Neural cell (in vitro differentiated cells): ENCODE data around the gene EIF4E2. TPM values are rescaled to one million over a fixed set of nuclear protein-coding genes. Genes with fewer than 3 reads are reported as not detected.

Source experiments
- H2AFZ ChIP-seq: fragments of 200-600, 300-800 bp; sonication (generic), shearing (Covaris generic); 2 replicates; pipeline ENCODE4 v1.6.0; 2014; ENCODE audit warnings: low read depth, mild to moderate bottlenecking, antibody characterized with exemption, low read length, moderate library complexity
- H3F3A ChIP-seq: fragments of 200-600 bp; shearing (Covaris generic); 2 replicates; pipeline ENCODE4 v1.6.1; 2016; ENCODE audit warnings: mild to moderate bottlenecking, moderate library complexity, mixed read lengths, antibody characterized with exemption, low read length; ENCODE audit not compliant: insufficient read depth, poor library complexity, severe bottlenecking
- H3K27ac ChIP-seq: fragments of 200-600, 300-800 bp; sonication (generic), shearing (Covaris generic); 2 replicates; pipeline ENCODE4 v1.5.1; 2014; ENCODE audit warnings: mild to moderate bottlenecking, low read length, moderate library complexity
- H3K27me3 ChIP-seq: fragments of 300-800, 200-600 bp; sonication (generic), shearing (Covaris generic); 2 replicates; pipeline ENCODE4 v1.6.0; 2014; ENCODE audit warnings: mild to moderate bottlenecking, low read depth, low read length, moderate library complexity; ENCODE audit not compliant: insufficient read depth
- H3K36me3 ChIP-seq: fragments of 300-800, 200-600 bp; sonication (generic), shearing (Covaris generic); 2 replicates; pipeline ENCODE4 v1.5.1; 2014; ENCODE audit warnings: mild to moderate bottlenecking, antibody characterized with exemption, low read length, moderate library complexity; ENCODE audit not compliant: insufficient read depth
- H3K4me2 ChIP-seq: fragments of 300-800, 200-600 bp; sonication (generic), shearing (Covaris generic); 2 replicates; pipeline ENCODE4 v1.6.0; 2014; ENCODE audit warnings: mild to moderate bottlenecking, low read length
- H3K4me3 ChIP-seq: fragments of 300-800, 200-600 bp; sonication (generic), shearing (Covaris generic); 2 replicates; pipeline ENCODE4 v1.5.1; 2014; ENCODE audit warnings: mild to moderate bottlenecking, low read length, moderate library complexity
- H3K79me2 ChIP-seq: fragments of 200-600 bp; shearing (Covaris generic); replicated peaks from 2 replicates; pipeline ENCODE4 v1.6.0; 2014; ENCODE audit warnings: mild to moderate bottlenecking, low read length, moderate library complexity; ENCODE audit not compliant: insufficient read depth
- H3K9ac ChIP-seq: fragments of 300-800, 200-600 bp; sonication (generic), shearing (Covaris generic); 2 replicates; pipeline ENCODE4 v1.6.1; 2016; ENCODE audit warnings: mild to moderate bottlenecking, low read length, mixed read lengths
- H3K9me2 ChIP-seq: fragments of 200-600 bp; shearing (Covaris generic); 2 replicates; pipeline ENCODE4 v1.6.1; 2016; ENCODE audit warnings: mild to moderate bottlenecking, low read length, mixed read lengths; ENCODE audit not compliant: insufficient read depth
- H3K9me3 ChIP-seq: fragments of 200-600, 300-800 bp; sonication (generic), shearing (Covaris generic); 2 replicates; pipeline ENCODE4 v1.6.1; 2016; ENCODE audit warnings: mild to moderate bottlenecking, mixed run types, low read length, moderate library complexity, mixed read lengths
- H4K20me1 ChIP-seq: fragments of 200-600 bp; shearing (Covaris generic); 2 replicates; pipeline ENCODE4 v1.6.1; 2016; ENCODE audit warnings: mild to moderate bottlenecking, mixed run types; ENCODE audit not compliant: insufficient read depth
- CTCF ChIP-seq: fragments of 450-650 bp; IDR thresholded peaks from 2 replicates; pipeline ENCODE4 v1.5.1; 2014; ENCODE audit warnings: antibody characterized with exemption, mild to moderate bottlenecking, moderate library complexity; ENCODE audit not compliant: poor library complexity, severe bottlenecking
- EP300 ChIP-seq: fragments of 450-650 bp; conservative IDR thresholded peaks from 2 replicates; pipeline ENCODE4 v1.6.1; 2014; ENCODE audit warnings: antibody characterized with exemption, mild to moderate bottlenecking, moderate library complexity; ENCODE audit not compliant: poor library complexity, severe bottlenecking
- EZH2 ChIP-seq: fragments of 200-600, 300-800 bp; shearing (Covaris generic), sonication (generic); IDR thresholded peaks from 2 replicates; pipeline ENCODE4 v1.6.1; 2014; ENCODE audit warnings: antibody characterized with exemption, low read length, borderline replicate concordance, mild to moderate bottlenecking; ENCODE audit not compliant: insufficient read depth, poor library complexity, severe bottlenecking
- MXI1 ChIP-seq: fragments of 450-650 bp; conservative IDR thresholded peaks from 2 replicates; pipeline ENCODE4 v1.6.1; 2014; ENCODE audit warnings: antibody characterized with exemption, mild to moderate bottlenecking; ENCODE audit not compliant: poor library complexity, severe bottlenecking
- POLR2AphosphoS5 ChIP-seq: IDR thresholded peaks from 2 replicates; pipeline ENCODE4 v1.6.1; 2012
- RAD21 ChIP-seq: fragments of 450-650 bp; conservative IDR thresholded peaks from 2 replicates; pipeline ENCODE4 v1.6.1; 2014; ENCODE audit warnings: antibody characterized with exemption, mild to moderate bottlenecking, moderate library complexity
- REST ChIP-seq: IDR thresholded peaks from 2 replicates; pipeline ENCODE4 v1.6.1; 2012; ENCODE audit warnings: borderline replicate concordance
- SMC3 ChIP-seq: fragments of 450-650 bp; conservative IDR thresholded peaks from 2 replicates; pipeline ENCODE4 v1.6.1; 2014; ENCODE audit warnings: antibody characterized with exemption, mild to moderate bottlenecking, moderate library complexity; ENCODE audit not compliant: poor library complexity
- TAF1 ChIP-seq: IDR thresholded peaks from 2 replicates; pipeline ENCODE4 v1.6.1; 2012; ENCODE audit warnings: low read depth
- polyA plus RNA-seq: library from polyadenylated mRNA; depleted of rRNA; stranded (reverse); fragments of >200 nt; gene quantifications from 2 replicates; pipeline ENCODE4 v1.2.3, GENCODE V29; 2014

EIF4E2 gene
- polyA plus RNA-seq, 1 donor from 2014 or later = 57.6 TPM

- Histone ChIP-seq H3K27ac (no peak overlapping the region), H3K27me3 (no peaks in the 10 kb centered on the region), H3K4me2 (no peak overlapping the region), H3F3A (no peaks in the 10 kb centered on the region), H3K36me3 (no peaks in the 10 kb centered on the region), H3K9ac (no peak overlapping the region), H3K9me3 (no peaks in the 10 kb centered on the region), H3K4me3 (no peak overlapping the region), H2AFZ (no peak overlapping the region), H4K20me1 (no peaks in the 10 kb centered on the region), H3K9me2 (no peaks in the 10 kb centered on the region), H3K79me2 (no peaks in the 10 kb centered on the region)
- TF ChIP-seq EP300 (no peak), RAD21 (no peak), TAF1 (no peak), CTCF (no peak), SMC3 (no peak), REST (no peak)
Measured at GRCh38 chr2:232533944-232534710, 16.4 kb upstream of the EIF4E2 start.

GRCh38 chr2:232534940-232535651 is 15.4 kb upstream of the EIF4E2 start:
- no peak overlapping the region for H2AFZ ChIP-seq
- H3K79me2 ChIP-seq = no peaks in the 10 kb centered on the region
- H3K27me3 ChIP-seq = no peaks in the 10 kb centered on the region
- H3K27ac ChIP-seq = no peak overlapping the region
- H3K4me3 ChIP-seq = no peak overlapping the region
- no peak overlapping the region for H3K4me2 ChIP-seq
- no peaks in the 10 kb centered on the region for H4K20me1 ChIP-seq
- no peaks in the 10 kb centered on the region for H3K9me3 ChIP-seq
- no peak overlapping the region for H3K9ac ChIP-seq
- no peaks in the 10 kb centered on the region for H3K9me2 ChIP-seq
- H3K36me3 ChIP-seq = no peaks in the 10 kb centered on the region
- TF ChIP-seq EP300 (no peak), TAF1 (no peak), SMC3 (no peak), CTCF (no peak), EZH2 (no peak), RAD21 (no peak), MXI1 (no peak), REST (no peak), POLR2AphosphoS5 (no peak)
- H3F3A ChIP-seq = no peaks in the 10 kb centered on the region
